Astrocyte (in vitro differentiated cells and primary cell): ENCODE measurements around the gene C3orf22. TPM values are rescaled to one million over a fixed set of nuclear protein-coding genes. Genes with fewer than 3 reads are reported as not detected.

Experiments used
- DNase-seq: peaks from one replicate; pipeline ENCODE4 v3.0.0-alpha.2; 2010; ENCODE audit warnings: low read depth
- FAIRE-seq: peaks from 2 replicates; lab custom pipeline; 2011; peaks lifted over from hg19 to GRCh38; lab: Jason Lieb, UNC
- H2AFZ ChIP-seq: 2 replicates; pipeline ENCODE4 v1.6.0; 2012; ENCODE audit warnings: low read depth, low read length, inconsistent platforms
- H3K27ac ChIP-seq: 2 replicates; pipeline ENCODE4 v1.5.1; 2011; ENCODE audit warnings: low read depth, low read length, inconsistent platforms
- H3K27me3 ChIP-seq: 2 replicates; pipeline ENCODE4 v1.6.0; 2011; ENCODE audit warnings: low read length, inconsistent platforms; ENCODE audit not compliant: insufficient read depth
- H3K36me3 ChIP-seq: 2 replicates; pipeline ENCODE4 v1.5.1; 2011; ENCODE audit warnings: low read length, inconsistent platforms; ENCODE audit not compliant: insufficient read depth
- H3K4me1 ChIP-seq: 2 replicates; pipeline ENCODE4 v1.5.1; 2011; ENCODE audit warnings: low read length, inconsistent platforms; ENCODE audit not compliant: insufficient read depth
- H3K4me2 ChIP-seq: 2 replicates; pipeline ENCODE4 v1.6.0; 2012; ENCODE audit warnings: low read length, inconsistent platforms
- H3K4me3 ChIP-seq: 2 replicates; pipeline ENCODE4 v1.5.1; 2011; ENCODE audit warnings: low read depth, mild to moderate bottlenecking, low read length, inconsistent platforms; ENCODE audit not compliant: insufficient read depth
- H3K79me2 ChIP-seq: 2 replicates; pipeline ENCODE4 v1.6.0; 2012; ENCODE audit warnings: mild to moderate bottlenecking, low read length, inconsistent platforms; ENCODE audit not compliant: insufficient read depth
- H3K9ac ChIP-seq: 2 replicates; pipeline ENCODE4 v1.6.0; 2012; ENCODE audit warnings: mild to moderate bottlenecking, low read length, inconsistent platforms
- H3K9me3 ChIP-seq: 2 replicates; pipeline ENCODE4 v1.5.1; 2012; ENCODE audit warnings: low read depth, mild to moderate bottlenecking, low read length, inconsistent platforms; ENCODE audit not compliant: insufficient read depth
- H4K20me1 ChIP-seq: 2 replicates; pipeline ENCODE4 v1.6.0; 2012; ENCODE audit warnings: low read length, inconsistent platforms; ENCODE audit not compliant: insufficient read depth
- H3K27ac Mint-ChIP-seq: one replicate; pipeline ENCODE4 v1.8.0; 2021; ENCODE audit warnings: mild to moderate bottlenecking, mixed read lengths; ENCODE audit not compliant: unreplicated experiment
- H3K27me3 Mint-ChIP-seq: one replicate; pipeline ENCODE4 v1.8.0; 2021; ENCODE audit warnings: low read depth, mixed read lengths; ENCODE audit not compliant: unreplicated experiment
- H3K36me3 Mint-ChIP-seq: one replicate; pipeline ENCODE4 v1.8.0; 2021; ENCODE audit warnings: low read depth, mixed read lengths; ENCODE audit not compliant: unreplicated experiment
- H3K4me1 Mint-ChIP-seq: one replicate; pipeline ENCODE4 v1.8.0; 2021; ENCODE audit warnings: low read depth, mixed read lengths; ENCODE audit not compliant: unreplicated experiment
- H3K4me3 Mint-ChIP-seq: one replicate; pipeline ENCODE4 v1.8.0; 2021; ENCODE audit warnings: mild to moderate bottlenecking, moderate library complexity, mixed read lengths; ENCODE audit not compliant: unreplicated experiment
- H3K9me3 Mint-ChIP-seq: one replicate; pipeline ENCODE4 v1.8.0; 2021; ENCODE audit warnings: mild to moderate bottlenecking, mixed read lengths; ENCODE audit not compliant: unreplicated experiment
- EZH2 ChIP-seq: IDR thresholded peaks from 2 replicates; pipeline ENCODE4 v1.6.1; 2012; ENCODE audit warnings: mild to moderate bottlenecking, low read length, inconsistent platforms; ENCODE audit not compliant: insufficient read depth
- total RNA-seq: library from RNA; stranded (reverse); gene quantifications from 2 replicates; pipeline ENCODE4 v1.2.1, GENCODE V29; 2021
- TF ChIP-seq, protein P1 (sequence below): IDR thresholded peaks from 2 replicates; pipeline ENCODE4 v1.5.1; 2011; ENCODE audit warnings: low read depth, mild to moderate bottlenecking, inconsistent platforms, low read length, moderate library complexity; ENCODE audit not compliant: insufficient read depth

The C3orf22 gene
- total RNA-seq, 1 donor from 2014 or later, result not detected

DNA sequence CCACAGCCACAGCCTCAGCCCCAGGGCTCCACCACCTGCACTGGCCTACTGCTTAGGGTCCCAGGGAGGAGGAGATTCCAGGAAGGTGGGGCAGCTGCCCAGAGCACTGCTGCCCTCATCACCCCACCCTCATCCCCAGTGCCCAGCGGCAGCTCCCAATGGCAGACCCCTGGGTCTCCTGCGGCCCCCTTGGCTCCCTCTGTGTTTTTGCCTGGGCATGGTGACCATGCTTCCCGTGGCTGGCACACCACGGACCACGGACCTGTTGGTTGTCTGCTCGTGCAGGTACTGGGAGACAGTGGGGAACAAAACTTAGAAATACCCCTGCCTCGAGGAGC, 32.1 kb downstream of the C3orf22 start:
- H3K9ac ChIP-seq, result no peak overlapping the region
- no peak overlapping the region for H3K4me3 Mint-ChIP-seq
- no peak overlapping the region for H3K27ac Mint-ChIP-seq
- no peaks in the 10 kb centered on the region for H3K36me3 Mint-ChIP-seq
- H3K79me2 ChIP-seq, result no peaks in the 10 kb centered on the region
- no peak overlapping the region for H3K4me3 ChIP-seq
- no peak for FAIRE-seq
- no peak for DNase-seq
- TF ChIP-seq EZH2, result no peak
- TF ChIP-seq, protein P1, sequence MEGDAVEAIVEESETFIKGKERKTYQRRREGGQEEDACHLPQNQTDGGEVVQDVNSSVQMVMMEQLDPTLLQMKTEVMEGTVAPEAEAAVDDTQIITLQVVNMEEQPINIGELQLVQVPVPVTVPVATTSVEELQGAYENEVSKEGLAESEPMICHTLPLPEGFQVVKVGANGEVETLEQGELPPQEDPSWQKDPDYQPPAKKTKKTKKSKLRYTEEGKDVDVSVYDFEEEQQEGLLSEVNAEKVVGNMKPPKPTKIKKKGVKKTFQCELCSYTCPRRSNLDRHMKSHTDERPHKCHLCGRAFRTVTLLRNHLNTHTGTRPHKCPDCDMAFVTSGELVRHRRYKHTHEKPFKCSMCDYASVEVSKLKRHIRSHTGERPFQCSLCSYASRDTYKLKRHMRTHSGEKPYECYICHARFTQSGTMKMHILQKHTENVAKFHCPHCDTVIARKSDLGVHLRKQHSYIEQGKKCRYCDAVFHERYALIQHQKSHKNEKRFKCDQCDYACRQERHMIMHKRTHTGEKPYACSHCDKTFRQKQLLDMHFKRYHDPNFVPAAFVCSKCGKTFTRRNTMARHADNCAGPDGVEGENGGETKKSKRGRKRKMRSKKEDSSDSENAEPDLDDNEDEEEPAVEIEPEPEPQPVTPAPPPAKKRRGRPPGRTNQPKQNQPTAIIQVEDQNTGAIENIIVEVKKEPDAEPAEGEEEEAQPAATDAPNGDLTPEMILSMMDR, result no peak
- H3K4me1 Mint-ChIP-seq, result no peaks in the 10 kb centered on the region
- peaks cover 61% of the 10 kb centered on the region for H3K27me3 Mint-ChIP-seq
- H3K27ac ChIP-seq, result no peak overlapping the region
- H3K4me1 ChIP-seq, result peaks cover 7% of the 10 kb centered on the region
- no peak overlapping the region for H3K4me2 ChIP-seq
- peaks cover 24% of the 10 kb centered on the region for H3K27me3 ChIP-seq
- no peak overlapping the region for H2AFZ ChIP-seq
- no peaks in the 10 kb centered on the region for H4K20me1 ChIP-seq
- H3K9me3 ChIP-seq, result no peaks in the 10 kb centered on the region
- H3K9me3 Mint-ChIP-seq, result no peaks in the 10 kb centered on the region
- H3K36me3 ChIP-seq, result no peaks in the 10 kb centered on the region

DNA sequence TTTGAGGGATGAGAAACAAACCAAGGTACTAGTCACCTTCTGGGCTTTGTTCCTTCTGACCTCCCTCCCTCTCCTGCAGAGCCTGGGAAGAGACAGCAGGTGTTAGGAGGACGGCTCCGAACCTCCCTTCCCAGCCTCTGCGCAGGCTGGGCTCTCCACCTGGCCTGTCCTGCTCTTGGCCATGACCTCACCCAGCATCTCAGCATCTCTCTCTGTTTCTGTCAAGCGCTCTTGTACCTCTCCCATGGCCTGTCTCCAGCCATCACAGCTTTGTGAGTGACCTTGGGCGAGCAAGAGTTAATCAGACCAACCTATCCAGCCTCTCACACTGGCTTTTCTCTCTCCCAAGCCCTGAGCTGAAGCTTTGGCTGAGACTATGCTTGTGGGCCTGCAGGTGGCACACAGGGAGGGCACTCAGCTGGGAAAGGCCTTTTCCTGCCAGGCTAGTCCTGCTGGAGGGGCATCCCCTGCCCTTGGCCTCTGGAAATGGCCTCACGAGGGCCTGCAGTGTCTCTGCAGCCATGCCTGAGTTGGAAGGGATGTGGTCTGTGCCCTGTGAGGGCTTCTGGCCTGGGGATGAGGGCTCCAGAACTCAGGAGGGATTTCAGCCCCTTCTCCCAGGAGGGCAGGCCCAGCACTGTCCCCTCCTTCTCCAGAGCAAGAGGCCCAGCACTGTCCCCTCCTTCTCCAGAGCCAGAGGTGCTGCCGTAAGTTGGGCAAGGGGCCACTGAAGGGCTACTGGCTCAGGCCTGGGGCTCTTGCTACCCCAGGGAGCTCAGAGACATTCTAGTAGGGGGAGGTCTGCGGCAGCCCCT, 32.7 kb downstream of the C3orf22 start:
- Histone ChIP-seq H4K20me1 (no peaks in the 10 kb centered on the region), H3K27me3 (peaks cover 20% of the 10 kb centered on the region), H3K36me3 (no peaks in the 10 kb centered on the region), H3K79me2 (no peaks in the 10 kb centered on the region), H3K9me3 (no peaks in the 10 kb centered on the region), H3K4me1 (peaks cover 7% of the 10 kb centered on the region), H3K4me3 (no peak overlapping the region), H3K27ac (no peak overlapping the region), H3K9ac (no peak overlapping the region), H3K4me2 (no peak overlapping the region), H2AFZ (no peak overlapping the region)
- Mint-ChIP-seq H3K4me1 (no peaks in the 10 kb centered on the region), H3K9me3 (no peaks in the 10 kb centered on the region), H3K36me3 (no peaks in the 10 kb centered on the region), H3K27ac (no peak overlapping the region), H3K4me3 (no peak overlapping the region), H3K27me3 (peaks cover 64% of the 10 kb centered on the region)
- TF ChIP-seq EZH2, result no peak
- TF ChIP-seq, protein P1, result no peak
- DNase-seq (no peak), FAIRE-seq (no peak)
